Stimulated activated CD4-positive, alpha-beta T cell treated with anti-CD3 and anti-CD28 coated beads, Interleukin-4, amount 100 ng/mL, for 4 hours (primary cell): ENCODE measurements around the gene DSCAM.
"Not testable (repeated sequence)": the region's sequence is repeated elsewhere in the genome, so short reads cannot be mapped to it uniquely, and the experiment has no call there.

ENCODE experiments used
- DNase-seq, 2 experiments: peaks; one replicate each; pipeline ENCODE4 v3.0.0-alpha.2; 2020

Gene DSCAM

GRCh38 chr21:40070871-40071270 is 776.1 kb downstream of the DSCAM start:
- no peak for DNase-seq

DNA sequence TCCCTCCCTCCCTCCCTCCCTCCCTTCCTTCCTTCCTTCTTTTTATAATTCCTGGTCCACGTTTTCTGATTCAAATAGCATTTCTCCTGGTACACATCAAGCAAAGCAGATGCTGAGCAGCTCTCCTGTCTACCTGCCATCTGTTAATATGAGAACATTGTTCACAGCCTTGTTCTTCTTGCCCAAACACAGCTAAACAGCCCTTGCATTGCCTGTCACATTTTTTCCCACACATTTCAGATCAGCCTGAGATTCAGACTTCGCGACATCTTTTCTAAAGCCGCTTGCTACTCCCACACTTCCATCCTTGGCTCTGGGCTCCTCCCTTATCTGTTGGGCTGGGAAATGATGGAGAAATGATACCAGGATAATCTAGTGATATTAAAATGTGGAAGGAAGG is 779.2 kb downstream of the DSCAM start:
- no peak for DNase-seq

- no peak for DNase-seq
These were observed 780.7 kb downstream of the DSCAM start for GRCh38 chr21:40066221-40066620.

DNA sequence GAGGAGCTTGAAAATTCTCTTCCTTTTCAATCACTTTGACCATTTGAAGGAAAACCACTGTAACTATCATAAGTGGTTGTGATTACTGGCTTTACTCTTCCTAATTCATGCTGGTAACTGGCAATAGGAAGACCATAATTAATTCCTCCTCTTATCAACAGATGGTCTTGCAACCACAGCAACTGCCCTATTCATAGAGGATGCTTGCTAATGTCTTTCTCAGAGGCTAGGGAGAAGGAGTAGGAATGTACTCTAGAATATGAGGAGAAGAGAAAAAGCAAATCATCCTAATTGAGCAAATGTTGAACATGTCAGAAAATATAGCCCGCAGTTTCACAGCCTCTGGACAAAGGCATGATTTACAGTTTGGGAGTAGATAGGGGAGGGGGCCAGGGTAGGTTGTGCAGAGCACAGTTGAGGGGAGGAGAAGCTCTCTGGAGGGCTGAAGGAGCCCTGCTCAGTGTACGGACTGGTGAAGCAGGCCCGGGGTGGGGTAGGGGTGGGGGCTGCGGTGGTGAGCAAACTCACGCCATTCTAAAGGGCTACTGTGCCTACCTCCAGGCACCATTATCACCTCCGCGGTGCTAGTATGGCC is 786.8 kb downstream of the DSCAM start:
- DNase-seq: no peak

DNA sequence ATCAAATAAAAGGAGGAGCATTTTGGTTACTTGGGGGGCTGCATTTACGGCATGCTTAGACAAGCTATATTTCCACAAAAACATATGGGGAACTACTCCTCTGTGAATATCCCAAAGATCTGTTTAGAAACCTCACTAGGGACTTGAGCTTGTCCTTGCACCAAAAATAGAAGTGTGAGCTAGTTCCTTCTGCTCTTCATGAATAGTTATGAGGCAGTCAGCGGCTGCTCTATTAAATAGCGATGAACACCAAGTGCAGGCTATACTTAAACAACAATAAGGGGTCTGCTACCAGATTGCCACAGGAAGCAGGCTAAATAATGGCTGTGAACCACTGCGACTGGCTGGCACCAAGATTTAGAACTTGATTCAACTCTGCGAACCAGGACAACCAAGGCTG is 789.6 kb downstream of the DSCAM start:
- DNase-seq: no peak

- DNase-seq: no peak
These were observed 790.9 kb downstream of the DSCAM start for GRCh38 chr21:40056031-40056430.

- DNase-seq: no peak
These were observed 792.6 kb downstream of the DSCAM start for GRCh38 chr21:40054403-40054802.

DNA sequence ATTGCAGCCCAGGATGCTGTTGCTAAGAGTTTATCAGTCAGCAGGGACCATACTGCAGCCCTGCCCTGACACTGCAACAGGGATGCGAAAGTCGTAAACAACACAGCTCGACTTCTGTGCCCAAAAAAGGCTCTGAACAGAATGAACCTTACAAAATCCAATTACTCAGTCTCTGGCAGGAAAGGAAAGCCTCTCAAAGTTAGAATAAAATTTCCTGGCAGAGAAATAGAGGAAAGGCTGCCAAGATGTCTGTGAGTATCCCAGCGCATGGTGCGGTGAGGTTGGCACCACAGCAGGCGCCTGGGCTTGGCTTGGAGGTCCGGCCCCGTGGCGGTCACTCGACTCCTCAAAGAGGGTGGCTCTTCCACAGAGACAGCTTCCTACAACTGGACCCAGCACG is 794.0 kb downstream of the DSCAM start:
- no peak for DNase-seq

DNA sequence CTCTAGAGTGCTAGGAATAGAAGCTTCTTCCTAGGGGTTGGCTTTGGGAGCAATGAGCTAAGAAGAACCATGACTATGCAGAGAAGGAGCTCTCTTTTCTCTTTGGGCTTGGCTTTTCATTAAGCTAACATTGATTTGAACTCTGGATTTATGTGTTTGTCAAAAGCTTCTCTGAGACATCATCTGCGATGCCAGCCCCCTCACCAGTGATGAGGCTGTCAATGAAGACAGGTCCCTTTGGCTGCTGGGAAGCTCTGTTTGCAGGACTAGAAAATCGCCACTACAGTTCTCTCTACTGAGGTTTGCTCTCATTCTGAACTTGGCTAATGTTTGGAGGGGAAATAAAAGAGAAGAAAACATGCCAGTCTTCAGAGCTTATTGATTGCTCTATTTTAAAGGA is 794.7 kb downstream of the DSCAM start:
- DNase-seq: no peak

- no peak for DNase-seq
These were observed 795.2 kb downstream of the DSCAM start for GRCh38 chr21:40051801-40052200.

DNA sequence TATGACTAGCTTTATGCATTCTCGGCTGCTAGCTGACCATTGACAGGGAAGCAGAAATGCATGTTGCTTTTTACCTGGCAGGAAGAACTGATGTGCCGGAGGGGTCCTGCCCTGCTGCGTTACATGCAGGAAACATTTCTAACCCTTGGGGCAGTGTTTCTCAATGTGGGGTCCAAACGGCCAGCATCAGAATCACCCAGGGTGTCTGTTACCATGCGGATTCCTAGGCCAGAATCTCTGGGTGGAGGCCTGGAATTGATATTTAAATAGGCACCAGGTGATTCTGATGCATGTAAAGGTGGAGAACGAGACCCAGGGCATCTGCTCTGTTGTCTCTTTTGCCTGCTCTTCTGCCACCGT is 797.0 kb downstream of the DSCAM start:
- no peak for DNase-seq

DNA sequence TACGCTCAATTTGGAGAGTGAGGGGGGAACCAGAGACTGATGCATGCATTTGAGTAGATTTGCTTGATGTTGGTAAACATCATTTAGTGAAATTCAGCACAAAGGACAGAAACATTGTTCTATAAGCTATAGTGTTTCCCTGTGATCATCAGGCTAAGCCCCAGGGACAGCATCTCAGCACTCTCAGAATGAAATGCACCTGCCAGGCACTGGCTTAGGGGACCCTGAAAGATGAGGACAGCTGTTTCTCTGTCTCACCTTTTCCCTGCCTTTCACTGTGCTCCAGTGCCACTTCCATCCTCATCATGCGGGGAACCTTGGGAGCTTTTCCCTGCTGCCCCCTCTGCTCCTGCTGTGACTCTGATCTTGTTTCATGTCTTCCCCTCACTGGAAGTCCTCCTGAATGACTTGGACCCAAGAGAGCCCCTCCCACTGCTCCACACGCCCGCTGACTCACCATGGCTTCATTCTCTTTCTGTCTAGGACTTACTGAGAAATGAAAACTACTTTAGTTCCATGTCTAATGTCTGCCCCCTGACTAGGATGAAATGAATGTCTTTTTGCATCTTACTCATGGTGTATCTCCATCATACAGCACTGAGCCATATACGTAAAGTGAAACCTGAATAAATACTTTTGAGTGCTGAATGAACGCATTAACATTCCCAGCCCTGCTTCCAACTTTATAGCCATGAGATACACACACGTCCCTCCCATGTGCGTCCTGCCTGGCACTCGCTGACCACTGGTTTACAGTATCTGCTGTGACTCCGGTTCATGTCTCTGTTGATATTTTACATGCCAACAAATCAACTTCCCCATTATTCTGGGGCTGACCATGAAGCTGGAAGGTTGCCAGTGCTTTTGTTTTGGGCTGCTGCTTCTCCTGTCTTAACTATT is 797.7 kb downstream of the DSCAM start:
- no peak for DNase-seq

GRCh38 chr21:40047993-40048730 is 798.8 kb downstream of the DSCAM start:
- DNase-seq: no peak

DNA sequence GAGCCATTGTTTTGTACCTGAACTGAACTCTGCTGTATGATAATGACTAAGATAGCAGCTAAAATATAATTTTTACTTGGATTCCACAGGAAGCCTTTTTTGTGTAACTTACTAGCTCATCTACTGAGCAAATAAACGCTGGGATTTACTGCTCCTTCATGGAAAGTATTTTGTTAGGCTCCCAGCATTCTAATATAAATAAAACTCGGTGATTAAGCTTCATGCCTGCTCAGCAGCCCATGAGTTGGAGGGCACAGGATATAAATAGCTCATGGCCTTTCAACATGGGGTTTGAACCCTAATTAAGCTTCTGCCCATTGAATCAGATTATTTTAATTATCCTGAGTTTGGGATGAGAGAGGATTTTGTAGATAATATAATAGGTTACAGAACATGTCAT is 799.7 kb downstream of the DSCAM start:
- no peak for DNase-seq

DNA sequence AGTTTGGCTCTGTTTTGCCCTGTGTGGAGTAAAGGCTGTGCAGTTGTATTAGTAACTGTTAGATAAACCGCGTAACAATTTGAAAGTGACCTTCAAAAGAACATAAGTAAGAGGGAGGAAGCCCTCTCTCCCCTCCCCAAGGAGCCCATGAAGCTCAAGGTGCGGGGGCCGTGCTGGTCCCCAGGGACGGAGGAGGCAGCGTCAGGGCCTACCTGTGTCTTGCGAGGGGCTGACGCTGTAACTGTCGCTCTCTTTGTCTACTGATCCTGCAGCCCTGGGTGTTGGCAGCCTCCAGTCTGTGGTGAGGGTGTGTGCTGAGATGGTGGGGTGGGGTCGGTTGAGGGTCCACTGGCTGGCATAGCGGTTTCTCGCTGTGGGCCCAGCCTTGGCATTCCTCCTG is 803.1 kb downstream of the DSCAM start:
- DNase-seq: no peak

GRCh38 chr21:40043423-40043822 is 803.5 kb downstream of the DSCAM start:
- no peak for DNase-seq

DNA sequence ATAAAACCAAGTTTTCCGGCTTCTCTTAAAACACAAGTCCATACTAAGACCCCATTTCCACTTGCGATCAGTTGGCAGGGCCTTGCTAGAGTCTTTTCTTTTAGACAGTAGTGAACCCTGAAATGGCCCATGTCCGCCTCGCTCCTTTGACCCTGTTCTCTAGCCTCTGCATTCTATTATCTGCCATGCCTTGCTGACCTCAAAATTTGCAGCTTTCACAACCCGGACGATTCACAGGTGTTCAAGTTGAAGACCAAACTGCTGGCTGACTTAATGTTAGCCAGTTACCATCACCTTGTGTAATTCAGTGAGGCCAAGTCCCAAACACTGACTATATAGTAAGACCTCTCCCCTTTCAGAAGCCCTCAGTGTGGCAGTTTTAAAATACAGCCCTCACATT is 805.5 kb downstream of the DSCAM start:
- no peak for DNase-seq

DNA sequence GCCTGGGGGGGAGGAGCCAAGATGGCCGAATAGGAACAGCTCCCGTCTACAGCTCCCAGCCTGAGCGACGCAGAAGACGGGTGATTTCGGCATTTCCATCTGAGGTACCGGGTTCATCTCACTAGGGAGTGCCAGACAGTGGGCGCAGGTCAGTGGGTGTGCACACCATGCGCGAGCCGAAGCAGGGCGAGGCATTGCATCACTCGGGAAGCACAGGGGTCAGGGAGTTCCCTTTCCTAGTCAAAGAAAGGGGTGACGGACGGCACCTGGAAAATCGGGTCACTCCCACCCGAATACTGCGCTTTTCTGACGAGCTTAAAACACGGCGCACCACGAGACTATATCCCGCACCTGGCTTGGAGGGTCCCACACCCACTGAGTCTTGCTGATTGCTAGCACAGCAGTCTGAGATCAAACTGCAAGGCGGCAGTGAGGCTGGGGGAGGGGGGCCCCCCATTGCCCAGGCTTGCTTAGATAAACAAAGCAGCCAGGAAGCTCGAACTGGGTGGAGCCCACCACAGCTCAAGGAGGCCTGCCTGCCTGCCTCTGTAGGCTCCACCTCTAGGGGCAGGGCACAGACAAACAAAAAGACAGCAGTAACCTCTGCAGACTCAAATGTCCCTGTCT is 813.7 kb downstream of the DSCAM start:
- not testable (repeated sequence) for DNase-seq

DNA sequence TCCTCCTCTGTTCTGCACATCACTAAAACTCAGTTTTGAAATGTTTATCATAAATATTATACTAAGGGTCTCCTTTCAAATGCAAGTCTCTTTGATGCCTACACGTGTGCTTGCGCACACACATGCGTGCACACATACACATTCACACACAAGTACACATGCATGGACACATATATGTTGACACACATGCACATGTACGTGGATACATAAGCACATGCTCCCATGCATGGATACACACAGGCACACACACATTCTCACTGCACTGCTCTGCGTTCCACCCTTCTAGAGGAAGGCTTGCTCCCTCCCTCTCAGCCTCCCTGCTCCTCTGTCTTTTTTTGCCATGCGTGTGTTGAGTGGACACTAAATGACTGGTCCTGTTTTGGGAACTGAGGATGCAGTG is 817.1 kb downstream of the DSCAM start:
- DNase-seq: no peak

DNA sequence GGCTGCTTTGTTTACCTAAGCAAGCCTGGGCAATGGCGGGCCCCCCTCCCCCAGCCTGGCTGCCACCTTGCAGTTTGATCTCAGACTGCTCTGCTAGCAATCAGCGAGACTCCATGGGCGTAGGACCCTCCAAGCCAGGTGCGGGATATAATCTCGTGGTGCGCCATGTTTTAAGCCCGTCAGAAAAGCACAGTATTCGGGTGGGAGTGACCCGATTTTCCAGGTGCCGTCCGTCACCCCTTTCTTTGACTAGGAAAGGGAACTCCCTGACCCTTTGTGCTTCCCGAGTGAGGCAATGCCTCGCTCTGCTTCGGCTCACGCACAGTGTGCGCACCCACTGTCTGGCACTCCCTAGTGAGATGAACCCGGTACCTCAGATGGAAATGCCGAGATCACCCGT is 818.6 kb downstream of the DSCAM start:
- not testable (repeated sequence) for DNase-seq

GRCh38 chr21:40021558-40022351 is 825.2 kb downstream of the DSCAM start:
- DNase-seq: no peak

DNA sequence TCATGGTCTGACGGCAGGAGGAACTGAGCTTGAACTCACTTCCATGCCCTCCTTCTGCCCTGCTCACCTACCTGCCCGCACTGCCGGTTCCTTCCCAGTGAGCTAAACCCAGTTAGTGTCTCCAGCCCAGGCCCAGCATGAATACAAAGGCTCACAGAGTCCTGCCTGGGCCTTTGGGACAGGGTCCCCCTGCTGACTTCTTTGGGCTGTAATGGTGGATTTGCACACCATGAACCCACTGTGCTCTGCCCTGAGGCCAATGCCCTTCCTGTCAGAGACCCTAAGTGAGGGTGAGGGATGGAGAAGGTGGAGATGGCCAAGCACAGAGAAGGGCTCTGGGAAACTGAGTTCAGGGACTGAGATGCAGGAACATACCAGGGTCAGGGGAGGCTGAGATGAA is 826.3 kb downstream of the DSCAM start:
- DNase-seq: no peak
